ENCODE measurements around the gene STAT4. TPM values are rescaled to one million over a fixed set of nuclear protein-coding genes. Genes with fewer than 3 reads are reported as not detected.

Gene STAT4
- polyA plus RNA-seq, 1 donor (not counting 4 experiments of a cell fraction or from before 2014, with no cell fraction given) = 2.0 TPM

- DNase-seq (ENCODE audit: low read depth, low spot score) (no peak), FAIRE-seq (peak; percentile 55)
- Histone ChIP-seq H3K27ac (ENCODE audit: control insufficient read depth, insufficient read depth, low read length) (no peak overlapping the region), H3K9me3 (ENCODE audit: control insufficient read depth, low read depth, low read length) (no peaks in the 10 kb centered on the region), H4K20me1 (ENCODE audit: control insufficient read depth, extremely low read depth, insufficient read depth, low read length) (no peaks in the 10 kb centered on the region), H3K9me1 (ENCODE audit: control insufficient read depth, extremely low read depth, insufficient read depth, low read length) (no peaks in the 10 kb centered on the region), H2AFZ (ENCODE audit: control insufficient read depth, low read length) (peak overlapping the region; percentile 67), H3K27me3 (ENCODE audit: control insufficient read depth, extremely low read depth, insufficient read depth, low read length) (no peaks in the 10 kb centered on the region), H3K4me3 (ENCODE audit: control insufficient read depth in 2 of 3, extremely low read depth in 1 of 3, insufficient read depth in 2 of 3, low read depth in 1 of 3, low read length in 3 of 3) (no peak overlapping the region), H3K4me1 (ENCODE audit: control insufficient read depth, extremely low read depth, insufficient read depth, low read length) (peaks cover 10% of the 10 kb centered on the region), H3K9ac (ENCODE audit: control insufficient read depth, extremely low read depth, insufficient read depth, low read length) (no peak overlapping the region), H3K36me3 (ENCODE audit: control insufficient read depth in 2 of 2, extremely low read depth in 1 of 2, insufficient read depth in 2 of 2, low read length in 2 of 2) (no peaks in the 10 kb centered on the region), H3K79me2 (ENCODE audit: control insufficient read depth, insufficient read depth, low read length) (no peaks in the 10 kb centered on the region), H3K4me2 (ENCODE audit: control insufficient read depth, extremely low read depth, insufficient read depth, low read depth, low read length) (peak overlapping the region; percentile 33)
- no peak for TF ChIP-seq EZH2 (IDR thresholded peaks at IDR 0.05; ENCODE audit: low read length)
- TF ChIP-seq, protein P1, sequence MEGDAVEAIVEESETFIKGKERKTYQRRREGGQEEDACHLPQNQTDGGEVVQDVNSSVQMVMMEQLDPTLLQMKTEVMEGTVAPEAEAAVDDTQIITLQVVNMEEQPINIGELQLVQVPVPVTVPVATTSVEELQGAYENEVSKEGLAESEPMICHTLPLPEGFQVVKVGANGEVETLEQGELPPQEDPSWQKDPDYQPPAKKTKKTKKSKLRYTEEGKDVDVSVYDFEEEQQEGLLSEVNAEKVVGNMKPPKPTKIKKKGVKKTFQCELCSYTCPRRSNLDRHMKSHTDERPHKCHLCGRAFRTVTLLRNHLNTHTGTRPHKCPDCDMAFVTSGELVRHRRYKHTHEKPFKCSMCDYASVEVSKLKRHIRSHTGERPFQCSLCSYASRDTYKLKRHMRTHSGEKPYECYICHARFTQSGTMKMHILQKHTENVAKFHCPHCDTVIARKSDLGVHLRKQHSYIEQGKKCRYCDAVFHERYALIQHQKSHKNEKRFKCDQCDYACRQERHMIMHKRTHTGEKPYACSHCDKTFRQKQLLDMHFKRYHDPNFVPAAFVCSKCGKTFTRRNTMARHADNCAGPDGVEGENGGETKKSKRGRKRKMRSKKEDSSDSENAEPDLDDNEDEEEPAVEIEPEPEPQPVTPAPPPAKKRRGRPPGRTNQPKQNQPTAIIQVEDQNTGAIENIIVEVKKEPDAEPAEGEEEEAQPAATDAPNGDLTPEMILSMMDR (optimal IDR thresholded peaks at IDR 0.05 in 1 of 3, IDR thresholded peaks at IDR 0.05 in 1 of 3, conservative IDR thresholded peaks at IDR 0.05 in 1 of 3; ENCODE audit: extremely low read depth in 1 of 3, insufficient read depth in 2 of 3, low read length in 3 of 3) = no peak
- dilution Hi-C loops (cut with MboI; ENCODE audit: extremely low pct_ligation_motif_present, low sequenced_read_pairs) = no loop called here
These were observed 4.9 kb downstream of the STAT4 start for GRCh38 chr2:191145769-191146471.

- Histone ChIP-seq H3K36me3 (ENCODE audit: control insufficient read depth in 2 of 2, extremely low read depth in 1 of 2, insufficient read depth in 2 of 2, low read length in 2 of 2) (no peaks in the 10 kb centered on the region), H3K27me3 (ENCODE audit: control insufficient read depth, extremely low read depth, insufficient read depth, low read length) (no peaks in the 10 kb centered on the region), H4K20me1 (ENCODE audit: control insufficient read depth, extremely low read depth, insufficient read depth, low read length) (no peaks in the 10 kb centered on the region), H3K27ac (ENCODE audit: control insufficient read depth, insufficient read depth, low read length) (no peak overlapping the region), H3K9ac (ENCODE audit: control insufficient read depth, extremely low read depth, insufficient read depth, low read length) (no peak overlapping the region), H3K4me2 (ENCODE audit: control insufficient read depth, extremely low read depth, insufficient read depth, low read depth, low read length) (no peak overlapping the region), H2AFZ (ENCODE audit: control insufficient read depth, low read length) (no peak overlapping the region), H3K9me3 (ENCODE audit: control insufficient read depth, low read depth, low read length) (no peaks in the 10 kb centered on the region), H3K9me1 (ENCODE audit: control insufficient read depth, extremely low read depth, insufficient read depth, low read length) (no peaks in the 10 kb centered on the region), H3K79me2 (ENCODE audit: control insufficient read depth, insufficient read depth, low read length) (no peaks in the 10 kb centered on the region), H3K4me3 (ENCODE audit: control insufficient read depth in 2 of 3, extremely low read depth in 1 of 3, insufficient read depth in 2 of 3, low read depth in 1 of 3, low read length in 3 of 3) (no peak overlapping the region), H3K4me1 (ENCODE audit: control insufficient read depth, extremely low read depth, insufficient read depth, low read length) (peaks cover 7% of the 10 kb centered on the region)
- dilution Hi-C loops (cut with MboI; ENCODE audit: extremely low pct_ligation_motif_present, low sequenced_read_pairs) = no loop called here
- FAIRE-seq (no peak), DNase-seq (ENCODE audit: low read depth, low spot score) (no peak)
- no peak for TF ChIP-seq EZH2 (IDR thresholded peaks at IDR 0.05; ENCODE audit: low read length)
- TF ChIP-seq, protein P1 (optimal IDR thresholded peaks at IDR 0.05 in 1 of 3, IDR thresholded peaks at IDR 0.05 in 1 of 3, conservative IDR thresholded peaks at IDR 0.05 in 1 of 3; ENCODE audit: extremely low read depth in 1 of 3, insufficient read depth in 2 of 3, low read length in 3 of 3) = no peak
These were observed 6.6 kb downstream of the STAT4 start for GRCh38 chr2:191144217-191144616.

All from keratinocyte (primary cell).